ENCODE results near the gene VDAC1. TPM values are rescaled to one million over a fixed set of nuclear protein-coding genes. Genes with fewer than 3 reads are reported as not detected.

The VDAC1 gene
- total and polyA plus RNA-seq, 2 of the 8 experiments (the other 6 are each of a cell fraction or from before 2014, with no cell fraction given), result 111 to 301 TPM

DNA sequence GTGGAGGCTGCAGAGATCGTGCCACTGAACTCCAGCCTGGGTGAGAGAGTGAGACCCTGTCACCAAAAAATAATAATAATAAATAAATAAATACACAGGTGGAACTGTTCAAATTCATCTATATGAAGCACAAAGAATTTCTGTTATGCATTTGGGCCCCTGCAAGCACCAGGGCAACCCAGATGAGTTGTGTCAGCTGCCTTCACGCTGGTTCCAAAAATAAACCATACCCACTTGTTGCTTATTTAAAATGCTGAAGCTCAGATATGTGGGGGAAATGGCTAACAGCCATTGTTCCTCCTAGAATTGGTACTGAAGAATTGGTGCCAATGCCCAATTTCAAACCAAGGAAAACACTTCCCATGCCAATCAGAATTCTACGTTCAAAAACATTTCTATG lies 25.8 kb downstream of the VDAC1 start:
- Histone ChIP-seq H4K91ac (replicated peaks; ENCODE audit: insufficient read length, low read length) (no peak overlapping the region), H2BK12ac (ENCODE audit: low read depth, low read length) (no peak overlapping the region), H2BK5ac (ENCODE audit: low read depth, low read length) (no peak overlapping the region), H3K4ac (replicated peaks; ENCODE audit: insufficient read length, low read depth, low read length) (no peak overlapping the region), H3K36me3 (ENCODE audit: control insufficient read depth in 2 of 4, insufficient read depth in 4 of 4, low read length in 3 of 4) (peaks cover 14 to 54% (median 40%) of the 10 kb centered on the region in 4 experiments), H3K79me2 (ENCODE audit: control insufficient read depth in 1 of 2, insufficient read depth in 2 of 2, low read length in 2 of 2) (peaks cover 3 to 4% of the 10 kb centered on the region in 2 experiments; a peak in 1 of 4 replicates), H2BK20ac (ENCODE audit: low read length) (no peak overlapping the region), H2AK5ac (ENCODE audit: low read depth, low read length) (no peak overlapping the region), H4K8ac (ENCODE audit: extremely low read depth, insufficient read depth, low read length) (no peak overlapping the region), H3K23ac (ENCODE audit: insufficient read length) (no peak overlapping the region), H2BK15ac (ENCODE audit: low read length) (no peak overlapping the region), H3K9ac (replicated peaks in 1 of 4; ENCODE audit: extremely low read depth in 1 of 4, low read depth in 3 of 4, low read length in 3 of 4) (no peak overlapping the region), H3K14ac (ENCODE audit: insufficient read length) (no peak overlapping the region), H3K56ac (replicated peaks; ENCODE audit: insufficient read length, low read depth, low read length) (no peak overlapping the region), H3K79me1 (ENCODE audit: low read depth, low read length) (no peaks in the 10 kb centered on the region; the same call in 1 of the 2 replicates), H3K9me3 (ENCODE audit: insufficient read depth in 2 of 2, low read depth in 1 of 2, low read length in 1 of 2) (no peaks in the 10 kb centered on the region), H2AFZ (ENCODE audit: low read length) (no peak overlapping the region), H3K4me2 (ENCODE audit: insufficient read depth in 1 of 2, low read depth in 2 of 2, low read length in 2 of 2) (no peak overlapping the region), H3K4me1 (replicated peaks in 1 of 4; ENCODE audit: control insufficient read depth in 3 of 4, insufficient read depth in 4 of 4, low read length in 3 of 4) (no peaks in the 10 kb centered on the region), H2BK120ac (replicated peaks; ENCODE audit: low read depth, low read length) (no peak overlapping the region), H3K18ac (ENCODE audit: extremely low read depth, low read length) (no peak overlapping the region), H3K4me3 (ENCODE audit: extremely low read depth in 1 of 4, insufficient read depth in 2 of 4, low read depth in 3 of 4, low read length in 4 of 4) (no peak overlapping the region), H4K20me1 (replicated peaks in 1 of 2; ENCODE audit: control insufficient read depth in 1 of 2, insufficient read depth in 2 of 2, low read length in 2 of 2) (peaks cover 2 to 11% of the 10 kb centered on the region in 2 experiments), H3K23me2 (ENCODE audit: low read depth, low read length) (no peaks in the 10 kb centered on the region), H4K5ac (ENCODE audit: insufficient read length, low read depth, low read length) (no peak overlapping the region), H3K27me3 (replicated peaks in 1 of 4; ENCODE audit: control insufficient read depth in 3 of 4, extremely low read depth in 1 of 4, insufficient read depth in 3 of 4, low read length in 3 of 4) (no peaks in the 10 kb centered on the region), H3K27ac (ENCODE audit: low read depth, low read length) (no peak overlapping the region)
- ChIA-PET POLR2A (ENCODE audit: partially characterized antibody) (no interaction called here), CTCF (ENCODE audit: partially characterized antibody) (interaction anchor here (0.6 to 15.5 kb wide), 9 partner anchors 9 to 416 kb away, joined by 3 to 160 read pairs (median 4); no protein-coding TSS in a partner anchor)
- DNase-seq (ENCODE audit: low read depth in 1 of 2, low spot score in 2 of 2) (no peak), FAIRE-seq (no peak)
- WGBS, 2 experiments (ENCODE audit: extremely low coverage in 1 of 2, insufficient coverage in 1 of 2, insufficient read length in 1 of 2, insufficient replicate concordance in 2 of 2, low coverage in 1 of 2, low lambda C conversion rate in 2 of 2, missing lambda C conversion rate in 1 of 2), result 81% methylated on average over 3 of the region's 3 CpGs; no CpG with 5 or more reads in 1 of the 2 experiments
- no peak for TF ChIP-seq KDM5A (IDR thresholded peaks at IDR 0.05; ENCODE audit: low read length)
- no peak for TF ChIP-seq RBBP5 (IDR thresholded peaks at IDR 0.05; ENCODE audit: borderline replicate concordance, low read depth, low read length)
- no peak for TF ChIP-seq EGR1 (IDR thresholded peaks at IDR 0.05; ENCODE audit: borderline replicate concordance, low read depth, low read length)
- TF ChIP-seq, protein P1, sequence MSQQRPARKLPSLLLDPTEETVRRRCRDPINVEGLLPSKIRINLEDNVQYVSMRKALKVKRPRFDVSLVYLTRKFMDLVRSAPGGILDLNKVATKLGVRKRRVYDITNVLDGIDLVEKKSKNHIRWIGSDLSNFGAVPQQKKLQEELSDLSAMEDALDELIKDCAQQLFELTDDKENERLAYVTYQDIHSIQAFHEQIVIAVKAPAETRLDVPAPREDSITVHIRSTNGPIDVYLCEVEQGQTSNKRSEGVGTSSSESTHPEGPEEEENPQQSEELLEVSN (IDR thresholded peaks at IDR 0.05), result no peak
- TF ChIP-seq POLR2A (IDR thresholded peaks at IDR 0.05; ENCODE audit: control extremely low read depth in 1 of 2, low read depth in 2 of 2, low read length in 2 of 2), result no peak
- TF ChIP-seq ZNF274 (IDR thresholded peaks at IDR 0.05; ENCODE audit: borderline replicate concordance, extremely low read depth, low read length), result no peak
- no peak for TF ChIP-seq SIRT6 (IDR thresholded peaks at IDR 0.05; ENCODE audit: low read length)
- no peak for TF ChIP-seq TBP (IDR thresholded peaks at IDR 0.05; ENCODE audit: low read depth, low read length)
- no peak for TF ChIP-seq EP300 (IDR thresholded peaks at IDR 0.05; ENCODE audit: borderline replicate concordance in 1 of 2, low read depth in 2 of 2, low read length in 2 of 2)
- TF ChIP-seq TAF1 (IDR thresholded peaks at IDR 0.05; ENCODE audit: low read depth, low read length), result no peak
- TF ChIP-seq PHF8 (conservative IDR thresholded peaks at IDR 0.05; ENCODE audit: low read depth, low read length), result no peak
- TF ChIP-seq, protein P2, sequence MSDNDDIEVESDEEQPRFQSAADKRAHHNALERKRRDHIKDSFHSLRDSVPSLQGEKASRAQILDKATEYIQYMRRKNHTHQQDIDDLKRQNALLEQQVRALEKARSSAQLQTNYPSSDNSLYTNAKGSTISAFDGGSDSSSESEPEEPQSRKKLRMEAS (IDR thresholded peaks at IDR 0.05), result no peak
- TF ChIP-seq JUND (IDR thresholded peaks at IDR 0.05; ENCODE audit: low read length), result no peak
- TF ChIP-seq, protein P3, sequence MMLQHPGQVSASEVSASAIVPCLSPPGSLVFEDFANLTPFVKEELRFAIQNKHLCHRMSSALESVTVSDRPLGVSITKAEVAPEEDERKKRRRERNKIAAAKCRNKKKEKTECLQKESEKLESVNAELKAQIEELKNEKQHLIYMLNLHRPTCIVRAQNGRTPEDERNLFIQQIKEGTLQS (IDR thresholded peaks at IDR 0.05; ENCODE audit: insufficient read depth, low read depth, low read length), result no peak

Measured in H1 (cell line).